Endothelial cell of umbilical vein (primary cell): ENCODE measurements around the gene MFSD6L. TPM values are rescaled to one million over a fixed set of nuclear protein-coding genes. Genes with fewer than 3 reads are reported as not detected.

Source experiments
- BruUV-seq: library from RNA; stranded (reverse); fragments of 400-500 nt; replicated peaks from 2 replicates; lab custom pipeline; 2021; lab: Mats Ljungman, UMichigan
- CTCF ChIA-PET: fragments of 300-600, 350-600 bp; sonication (Branson Sonifier 250); formaldehyde crosslinking; loops from one replicate; lab custom pipeline; 2021; ENCODE audit warnings: antibody characterized with exemption, inconsistent platforms; lab: Charles Lee
- POLR2A ChIA-PET: fragments of 300-600, 350-600 bp; sonication (Branson Sonifier 250); formaldehyde crosslinking; loops from one replicate; lab custom pipeline; 2021; ENCODE audit warnings: antibody characterized with exemption, inconsistent platforms; lab: Charles Lee
- DNase-seq: peaks from one replicate; pipeline ENCODE4 v3.0.0-alpha.2; 2011; ENCODE audit warnings: low read depth, low spot score
- FAIRE-seq: peaks from 2 replicates; lab custom pipeline; 2011; peaks lifted over from hg19 to GRCh38; lab: Jason Lieb, UNC
- H2AFZ ChIP-seq: 2 replicates; pipeline ENCODE4 v1.6.0; 2012; ENCODE audit warnings: low read depth, low read length, control low read depth, inconsistent platforms
- H3K27ac ChIP-seq: 2 replicates; pipeline ENCODE4 v1.5.1; 2011; ENCODE audit warnings: low read depth, mild to moderate bottlenecking, control low read depth, low read length, moderate library complexity; ENCODE audit not compliant: insufficient read depth
- H3K27me3 ChIP-seq, 2 experiments: 2 replicates each; pipeline versions ENCODE4 v1.6.0 to v1.6.1; 2011; ENCODE audit warnings: low read length in 2 of 2, mixed read lengths in 1 of 2; ENCODE audit not compliant: control insufficient read depth in 2 of 2, insufficient read depth in 2 of 2
- H3K36me3 ChIP-seq, 2 experiments: 2 replicates in 1 of 2; 3 replicates in 1 of 2; pipeline ENCODE4 v1.5.1; 2011; ENCODE audit warnings: low read length in 2 of 2, mild to moderate bottlenecking in 1 of 2, moderate library complexity in 1 of 2; ENCODE audit not compliant: control insufficient read depth in 2 of 2, insufficient read depth in 2 of 2; ENCODE audit errors: extremely low read depth in 1 of 2
- H3K4me1 ChIP-seq: 3 replicates; pipeline ENCODE4 v1.5.1; 2011; ENCODE audit warnings: mild to moderate bottlenecking, low read length; ENCODE audit not compliant: control insufficient read depth, insufficient read depth; ENCODE audit errors: extremely low read depth
- H3K4me2 ChIP-seq: 2 replicates; pipeline ENCODE4 v1.6.1; 2011; ENCODE audit warnings: low read length, control low read depth, mixed read lengths; ENCODE audit not compliant: insufficient read depth
- H3K4me3 ChIP-seq, 3 experiments: fragments of 200-600 bp in 1 of 3; sonication (generic), shearing (Covaris generic) in 1 of 3; replicated peaks in 1 of 3; 2 replicates each; pipeline ENCODE4 v1.5.1; 2011 to 2016; ENCODE audit warnings: control low read depth in 3 of 3, low read length in 3 of 3, mild to moderate bottlenecking in 2 of 3, inconsistent platforms in 1 of 3, low read depth in 1 of 3, moderate library complexity in 1 of 3; ENCODE audit not compliant: insufficient read depth in 1 of 3
- H3K79me2 ChIP-seq: 2 replicates; pipeline ENCODE4 v1.6.0; 2012; ENCODE audit warnings: low read length, inconsistent platforms; ENCODE audit not compliant: control insufficient read depth, insufficient read depth
- H3K9ac ChIP-seq: replicated peaks from 2 replicates; pipeline ENCODE3; 2011; ENCODE audit warnings: low read length, control low read depth; ENCODE audit not compliant: insufficient read depth; ENCODE audit errors: extremely low read depth
- H3K9me1 ChIP-seq: replicated peaks from 3 replicates; pipeline ENCODE4 v1.6.0; 2011; ENCODE audit warnings: mild to moderate bottlenecking, low read length; ENCODE audit not compliant: control insufficient read depth, insufficient read depth; ENCODE audit errors: extremely low read depth
- H3K9me3 ChIP-seq: replicated peaks from 2 replicates; pipeline ENCODE4 v1.5.1; 2012; ENCODE audit warnings: low read length, inconsistent platforms; ENCODE audit not compliant: control insufficient read depth, insufficient read depth
- H4K20me1 ChIP-seq: replicated peaks from 2 replicates; pipeline ENCODE3; 2011; ENCODE audit warnings: mild to moderate bottlenecking, low read length; ENCODE audit not compliant: control insufficient read depth, insufficient read depth; ENCODE audit errors: extremely low read depth
- FOS ChIP-seq: IDR thresholded peaks from 2 replicates; pipeline ENCODE4 v1.6.1; 2011; ENCODE audit warnings: mild to moderate bottlenecking, low read length, moderate library complexity, borderline replicate concordance; ENCODE audit not compliant: insufficient read depth
- POLR2AphosphoS5 ChIP-seq: IDR thresholded peaks from 2 replicates; pipeline ENCODE4 v1.6.1; 2012; ENCODE audit warnings: low read depth, mild to moderate bottlenecking, control low read depth, low read length, moderate library complexity; ENCODE audit not compliant: insufficient read depth
- dilution Hi-C: fragments of 300-500 bp; cut with MboI; formaldehyde crosslinking; loops from one replicate; pipeline ENCODE4 v1.15.0; 2019; ENCODE audit warnings: low sequenced_read_pairs; ENCODE audit not compliant: extremely low pct_ligation_motif_present
- intact Hi-C: fragments of 100-400 bp; cut with micrococcal nuclease; formaldehyde crosslinking; loops from one replicate; pipeline ENCODE4 v1.10.0; 2022
- polyA plus RNA-seq, 4 experiments: library from polyadenylated mRNA; depleted of rRNA in 3 of 4; stranded (reverse) in 3 of 4; unstranded in 1 of 4; fragments of >200 nt; gene quantifications; 2 replicates each; pipeline versions ENCODE4 v1.2.1 to v1.2.3, GENCODE V29; 2011 to 2012; ENCODE audit warnings: missing spikeins in 1 of 4
- total RNA-seq: library from RNA; stranded (reverse); gene quantifications from 2 replicates; pipeline ENCODE4 v1.2.3, GENCODE V29; 2021
- TF ChIP-seq, protein P1 (sequence below): IDR thresholded peaks from 2 replicates; pipeline ENCODE4 v1.6.1; 2011; ENCODE audit not compliant: insufficient read depth, insufficient read length

Gene MFSD6L
- total and polyA plus RNA-seq, 2 donors (not counting 3 experiments of a cell fraction or from before 2014, with no cell fraction given): not detected

DNA sequence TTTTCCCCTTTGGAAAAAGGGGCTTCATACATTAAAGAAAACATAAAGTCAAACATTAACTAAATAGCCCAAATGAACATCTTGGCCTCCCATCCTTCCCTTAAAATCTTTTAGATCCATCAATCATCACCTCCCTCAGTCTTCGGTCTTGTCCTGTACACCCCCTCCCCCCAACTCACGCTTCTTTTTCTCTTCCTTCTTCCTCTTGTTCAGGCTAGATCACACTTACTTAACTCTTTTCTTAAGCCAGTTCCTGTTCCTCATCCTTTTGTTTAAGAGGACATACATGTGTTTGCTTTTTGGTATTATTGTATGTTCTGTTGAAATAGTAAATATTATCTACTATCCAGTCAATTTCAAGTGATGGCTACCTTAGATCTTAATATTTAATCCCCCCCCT is 5.5 kb downstream of the MFSD6L start:
- H3K36me3 ChIP-seq: no peaks in the 10 kb centered on the region
- FAIRE-seq (no peak), DNase-seq (no peak)
- no peaks in the 10 kb centered on the region for H4K20me1 ChIP-seq
- CTCF ChIA-PET: no interaction called here
- no TSS peak for BruUV-seq
- H3K4me2 ChIP-seq: no peak overlapping the region
- H3K79me2 ChIP-seq: no peaks in the 10 kb centered on the region
- no peak overlapping the region for H3K27ac ChIP-seq
- H3K9me1 ChIP-seq: no peaks in the 10 kb centered on the region
- dilution Hi-C loops (no loop called here), intact Hi-C loops (no loop called here)
- H3K9ac ChIP-seq: no peak overlapping the region
- TF ChIP-seq, protein P1, sequence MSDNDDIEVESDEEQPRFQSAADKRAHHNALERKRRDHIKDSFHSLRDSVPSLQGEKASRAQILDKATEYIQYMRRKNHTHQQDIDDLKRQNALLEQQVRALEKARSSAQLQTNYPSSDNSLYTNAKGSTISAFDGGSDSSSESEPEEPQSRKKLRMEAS: no peak
- TF ChIP-seq FOS: no peak
- POLR2A ChIA-PET: no interaction called here
- no peak overlapping the region for H3K4me3 ChIP-seq
- no peaks in the 10 kb centered on the region for H3K4me1 ChIP-seq
- H3K27me3 ChIP-seq: peaks cover 2 to 4% of the 10 kb centered on the region in 2 experiments
- H3K9me3 ChIP-seq: no peaks in the 10 kb centered on the region
- no peak overlapping the region for H2AFZ ChIP-seq

DNA sequence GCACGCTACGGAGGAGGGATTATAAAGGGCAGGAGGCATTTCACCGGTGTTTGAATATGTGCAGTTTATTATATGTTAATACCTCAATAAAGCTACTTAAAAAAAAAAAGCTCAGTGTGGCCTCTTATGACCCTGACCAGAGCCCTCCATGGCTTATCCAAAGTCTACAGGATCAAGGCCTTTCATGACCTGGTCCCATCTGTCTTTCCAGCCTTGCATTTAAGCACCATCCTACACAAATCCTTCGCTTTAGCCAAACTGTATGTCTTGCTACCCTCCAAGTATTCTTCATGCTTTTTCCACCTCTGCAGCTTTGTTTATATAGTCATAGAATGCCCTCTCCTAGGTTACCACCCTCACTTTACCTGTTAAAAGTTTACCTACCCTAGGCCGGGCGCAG is 6.5 kb downstream of the MFSD6L start:
- Histone ChIP-seq H3K27ac (no peak overlapping the region), H3K9me1 (no peaks in the 10 kb centered on the region), H3K4me1 (no peaks in the 10 kb centered on the region), H3K4me3 (no peak overlapping the region), H3K9me3 (no peaks in the 10 kb centered on the region), H3K4me2 (no peak overlapping the region), H3K36me3 (no peaks in the 10 kb centered on the region), H4K20me1 (no peaks in the 10 kb centered on the region), H3K79me2 (no peaks in the 10 kb centered on the region), H2AFZ (no peak overlapping the region), H3K9ac (no peak overlapping the region), H3K27me3 (no peaks in the 10 kb centered on the region)
- FAIRE-seq (no peak), DNase-seq (no peak)
- TF ChIP-seq POLR2AphosphoS5: no peak
- dilution Hi-C loops: no loop called here
- BruUV-seq: no TSS peak
- intact Hi-C loops: no loop called here
- POLR2A ChIA-PET: no interaction called here
- CTCF ChIA-PET: no interaction called here
